Measurements from ENCODE around the gene C3. TPM values are rescaled to one million over a fixed set of nuclear protein-coding genes. Genes with fewer than 3 reads are reported as not detected.
A peak's percentile ranks its signal among the peaks of the same experiment; 100 is the strongest.
"Not testable (repeated sequence)": the region's sequence is repeated elsewhere in the genome, so short reads cannot be mapped to it uniquely, and the experiment has no call there.

Gene C3
- total RNA-seq, 2 donors from 2014 or later = 0.35 TPM; not detected in 1

DNA sequence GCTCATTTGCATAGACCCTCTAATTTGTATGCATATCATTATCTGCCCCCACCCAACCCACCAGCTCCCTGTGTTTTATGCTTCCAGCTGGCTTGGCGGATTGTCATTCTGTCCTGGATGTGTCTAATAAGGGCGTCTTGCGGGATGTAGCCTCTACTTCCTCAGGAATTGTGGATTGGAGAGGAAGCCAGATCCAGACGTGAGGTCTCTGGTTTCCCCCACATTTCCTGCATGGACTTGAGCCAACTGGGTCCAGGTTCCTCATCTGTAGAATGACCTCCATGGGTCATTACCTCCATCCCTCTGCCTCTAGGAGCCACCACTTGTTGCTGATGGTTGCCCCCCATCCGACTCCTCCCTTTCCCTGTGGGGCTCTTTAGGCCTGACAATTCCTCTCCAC is 57.7 kb downstream of the C3 start:
- DNase-seq (no peak), ATAC-seq (no peak)
- Mint-ChIP-seq H3K4me1 (peaks cover 35% of the 10 kb centered on the region), H3K27ac (no peak overlapping the region), H3K36me3 (ENCODE audit: low read depth) (peaks cover 6% of the 10 kb centered on the region), H3K27me3 (no peaks in the 10 kb centered on the region), H3K4me3 (no peak overlapping the region)
- no peaks in the 10 kb centered on the region for H3K9me3 ChIP-seq (ENCODE audit: control insufficient read depth, low read length, poor library complexity, severe bottlenecking)

GRCh38 chr19:6661509-6662244 is 58.8 kb downstream of the C3 start:
- H3K27me3 Mint-ChIP-seq; H3K36me3 Mint-ChIP-seq (ENCODE audit: low read depth); H3K9me3 ChIP-seq (ENCODE audit: control insufficient read depth, low read length, poor library complexity, severe bottlenecking); H3K27ac Mint-ChIP-seq: not testable (repeated sequence)
- ATAC-seq = peak; percentile 92
- Mint-ChIP-seq H3K4me1 (peaks cover 29% of the 10 kb centered on the region), H3K4me3 (peak overlapping the region; percentile 67)
- peak in 2 of 3 donors; percentile 33 to 54 for DNase-seq

GRCh38 chr19:6660930-6661329 is 59.5 kb downstream of the C3 start:
- no peaks in the 10 kb centered on the region for H3K9me3 ChIP-seq (ENCODE audit: control insufficient read depth, low read length, poor library complexity, severe bottlenecking)
- Mint-ChIP-seq H3K27me3 (no peaks in the 10 kb centered on the region), H3K27ac (no peak overlapping the region), H3K4me3 (no peak overlapping the region), H3K36me3 (ENCODE audit: low read depth) (peaks cover 8% of the 10 kb centered on the region), H3K4me1 (peaks cover 32% of the 10 kb centered on the region)
- no peak for ATAC-seq
- DNase-seq = no peak

DNA sequence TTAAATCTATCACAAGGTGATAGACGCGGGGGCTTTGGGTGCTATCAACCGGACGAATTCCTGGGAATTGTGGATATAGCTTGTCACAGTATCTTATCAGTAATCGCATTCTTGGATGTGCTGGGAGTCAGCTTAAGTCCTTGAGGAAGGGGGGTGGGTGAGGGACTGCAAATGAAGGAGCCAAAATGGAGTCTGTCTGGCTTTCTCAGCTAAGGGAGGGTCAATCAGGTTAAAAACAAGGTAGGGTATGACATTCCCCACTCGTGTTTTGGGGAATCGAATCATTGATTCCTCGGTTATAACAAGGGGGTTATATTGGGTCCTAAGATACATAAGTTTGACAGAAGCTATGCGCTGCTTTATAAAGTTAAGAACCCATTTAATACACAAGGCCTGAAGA is 64.1 kb downstream of the C3 start:
- H3K4me3 Mint-ChIP-seq; DNase-seq; ATAC-seq; H3K9me3 ChIP-seq (ENCODE audit: control insufficient read depth, low read length, poor library complexity, severe bottlenecking); H3K36me3 Mint-ChIP-seq (ENCODE audit: low read depth); H3K27me3 Mint-ChIP-seq: not testable (repeated sequence)
- Mint-ChIP-seq H3K4me1 (peaks cover 47% of the 10 kb centered on the region), H3K27ac (peak overlapping the region; percentile 89)

DNA sequence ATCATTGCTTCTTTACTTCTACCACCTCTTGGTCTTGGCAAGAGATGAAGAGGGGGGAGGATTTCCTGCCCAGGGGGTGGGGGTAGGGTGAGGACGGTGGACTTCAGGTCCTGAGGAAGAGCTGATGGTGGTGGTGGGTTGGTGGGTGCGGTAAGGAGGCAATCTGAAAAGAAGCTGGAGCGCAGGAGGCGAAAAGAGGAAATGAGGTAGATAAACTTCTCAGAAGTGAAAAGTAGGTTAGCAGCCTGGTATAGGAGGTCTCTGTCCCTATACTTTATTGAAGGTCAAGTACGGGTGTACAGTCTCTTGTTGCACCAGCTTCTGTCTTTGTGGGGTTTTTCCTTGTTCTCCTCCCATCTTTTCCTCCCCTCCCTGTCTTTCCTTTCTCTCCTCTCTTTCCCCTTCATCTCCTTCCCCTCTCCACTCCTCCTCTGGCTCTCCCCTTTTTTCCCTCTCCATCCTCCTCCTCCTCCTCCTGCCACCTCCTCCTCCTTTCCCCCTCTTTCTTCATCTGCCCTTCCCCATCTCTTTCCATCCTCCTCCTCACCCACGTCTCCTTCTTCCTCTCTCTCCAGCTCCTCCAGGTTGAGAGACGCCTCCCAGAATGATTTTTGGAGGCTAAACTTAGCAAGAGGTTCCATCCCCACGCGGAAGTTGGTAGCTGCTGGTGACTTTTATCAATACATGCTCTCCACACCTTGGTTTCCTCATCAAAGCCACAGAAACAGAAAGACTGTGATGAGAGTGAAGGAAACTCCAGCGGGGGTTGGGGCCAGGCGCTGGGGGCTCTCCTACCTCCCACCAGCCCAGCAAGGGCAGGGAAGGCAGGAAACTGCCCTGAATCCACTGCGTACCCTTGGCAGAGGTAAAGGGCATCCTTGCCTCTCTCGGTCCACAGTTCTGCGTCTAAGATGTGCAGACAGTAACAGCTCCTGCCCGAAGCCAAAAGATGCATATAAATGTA is 65.8 kb downstream of the C3 start:
- Mint-ChIP-seq H3K27ac (peak overlapping the region; percentile 97), H3K4me1 (peaks cover 41% of the 10 kb centered on the region), H3K27me3 (no peaks in the 10 kb centered on the region), H3K4me3 (peak overlapping the region; percentile 95), H3K36me3 (ENCODE audit: low read depth) (peaks cover 8% of the 10 kb centered on the region)
- DNase-seq (no peak), ATAC-seq (peak; percentile 79)
- H3K9me3 ChIP-seq (ENCODE audit: control insufficient read depth, low read length, poor library complexity, severe bottlenecking) = no peaks in the 10 kb centered on the region

DNA sequence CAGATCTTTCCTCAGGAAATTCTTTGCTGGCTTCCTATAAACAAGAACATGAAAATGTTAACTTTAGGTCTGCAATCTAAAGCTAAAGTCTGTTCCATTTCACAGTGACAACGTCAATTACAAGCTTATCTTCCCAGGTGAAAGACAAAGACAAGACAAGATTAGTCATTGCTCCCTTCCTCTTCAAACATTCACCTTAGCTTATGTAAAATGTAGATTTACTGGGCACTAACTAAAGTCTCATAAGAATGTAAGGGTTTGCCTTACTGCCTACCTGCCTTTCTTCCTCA is 67.7 kb downstream of the C3 start:
- Mint-ChIP-seq H3K4me3 (peak overlapping the region; percentile 67), H3K36me3 (ENCODE audit: low read depth) (peaks cover 2% of the 10 kb centered on the region), H3K27me3 (no peaks in the 10 kb centered on the region), H3K4me1 (peaks cover 35% of the 10 kb centered on the region), H3K27ac (peak overlapping the region; percentile 97)
- DNase-seq = no peak
- no peaks in the 10 kb centered on the region for H3K9me3 ChIP-seq (ENCODE audit: control insufficient read depth, low read length, poor library complexity, severe bottlenecking)
- no peak for ATAC-seq

DNA sequence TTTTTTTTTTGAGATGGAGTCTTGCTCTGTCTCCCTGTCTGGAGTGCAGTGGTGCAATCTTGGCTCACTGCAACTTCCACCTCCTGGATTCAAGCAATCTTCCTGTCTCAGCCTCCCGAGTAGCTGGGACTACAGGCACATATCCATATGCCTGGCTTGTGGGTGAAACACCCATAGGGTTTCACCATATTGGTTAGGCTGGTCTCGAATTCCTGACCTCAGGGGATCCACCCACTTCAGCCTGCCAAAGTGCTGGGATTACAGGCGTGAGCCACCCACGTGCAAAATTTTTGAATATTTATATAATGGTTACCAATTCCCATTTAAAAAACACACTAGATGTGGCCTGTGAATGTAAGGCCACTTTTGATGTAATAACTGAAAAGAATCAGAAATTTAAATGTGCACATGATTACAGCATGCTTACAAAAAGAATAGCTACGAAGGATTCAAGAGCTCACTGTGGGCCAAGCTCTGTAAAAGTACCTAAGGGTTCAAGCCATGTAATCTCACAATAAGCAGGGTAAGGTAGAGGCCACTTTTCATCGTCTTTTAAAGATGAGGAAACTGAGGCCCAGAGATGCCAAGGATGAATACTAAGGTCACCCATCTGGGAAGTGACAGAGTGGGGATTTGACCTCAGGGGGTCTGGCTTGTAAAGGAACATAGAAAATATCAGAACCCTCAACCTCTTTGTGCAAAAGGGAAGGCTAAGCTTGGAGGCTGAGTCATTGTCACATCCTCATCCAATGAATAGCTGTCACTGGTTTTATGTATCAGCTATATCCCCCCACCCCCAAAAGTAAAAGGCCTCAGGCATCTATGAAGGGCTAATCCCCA is 68.3 kb downstream of the C3 start:
- no peak for DNase-seq
- peak overlapping the region; percentile 78 for H3K27ac Mint-ChIP-seq
- H3K27me3 Mint-ChIP-seq = no peaks in the 10 kb centered on the region
- H3K4me3 Mint-ChIP-seq = no peak overlapping the region
- peaks cover 35% of the 10 kb centered on the region for H3K4me1 Mint-ChIP-seq
- no peaks in the 10 kb centered on the region for H3K36me3 Mint-ChIP-seq (ENCODE audit: low read depth)
- H3K9me3 ChIP-seq (ENCODE audit: control insufficient read depth, low read length, poor library complexity, severe bottlenecking) = no peaks in the 10 kb centered on the region
- no peak for ATAC-seq

- peaks cover 26% of the 10 kb centered on the region for H3K4me1 Mint-ChIP-seq
- no peak for ATAC-seq
- H3K27me3 Mint-ChIP-seq = no peaks in the 10 kb centered on the region
- no peak for DNase-seq
- no peak overlapping the region for H3K4me3 Mint-ChIP-seq
- H3K27ac Mint-ChIP-seq = no peak overlapping the region
- no peaks in the 10 kb centered on the region for H3K9me3 ChIP-seq (ENCODE audit: control insufficient read depth, low read length, poor library complexity, severe bottlenecking)
- H3K36me3 Mint-ChIP-seq (ENCODE audit: low read depth) = no peaks in the 10 kb centered on the region
Observed at GRCh38 chr19:6649185-6649584, 71.3 kb downstream of the C3 start.

- H3K4me3 Mint-ChIP-seq = no peak overlapping the region
- ATAC-seq (no peak), DNase-seq (no peak)
- H3K27me3 Mint-ChIP-seq = no peaks in the 10 kb centered on the region
- H3K27ac Mint-ChIP-seq = peak overlapping the region; percentile 14
- H3K4me1 Mint-ChIP-seq = peaks cover 20% of the 10 kb centered on the region
- H3K9me3 ChIP-seq (ENCODE audit: control insufficient read depth, low read length, poor library complexity, severe bottlenecking) = no peaks in the 10 kb centered on the region
- H3K36me3 Mint-ChIP-seq (ENCODE audit: low read depth) = no peaks in the 10 kb centered on the region
Observed at GRCh38 chr19:6648141-6648715, 72.2 kb downstream of the C3 start.

DNA sequence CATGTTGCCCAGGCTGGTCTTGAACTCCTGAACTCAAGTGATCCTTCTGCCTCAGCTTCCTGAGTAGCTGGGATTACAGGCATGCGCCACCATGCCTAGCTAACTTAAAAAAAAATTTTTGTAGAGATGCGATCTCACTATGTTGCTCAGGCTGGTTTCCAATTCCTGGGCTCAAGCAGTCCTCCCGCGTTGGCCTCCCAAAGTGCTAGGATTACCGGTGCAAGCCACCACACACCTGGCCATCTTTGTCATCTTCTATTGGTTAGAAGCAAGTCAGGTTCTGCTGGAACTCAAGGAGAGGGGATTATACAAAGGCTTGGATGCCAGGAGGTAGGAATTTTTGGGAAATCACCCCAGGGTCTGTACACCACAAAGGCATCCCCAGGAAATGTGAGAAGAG is 75.7 kb downstream of the C3 start:
- peak overlapping the region; percentile 4 for H3K27ac Mint-ChIP-seq
- ATAC-seq = no peak

DNA sequence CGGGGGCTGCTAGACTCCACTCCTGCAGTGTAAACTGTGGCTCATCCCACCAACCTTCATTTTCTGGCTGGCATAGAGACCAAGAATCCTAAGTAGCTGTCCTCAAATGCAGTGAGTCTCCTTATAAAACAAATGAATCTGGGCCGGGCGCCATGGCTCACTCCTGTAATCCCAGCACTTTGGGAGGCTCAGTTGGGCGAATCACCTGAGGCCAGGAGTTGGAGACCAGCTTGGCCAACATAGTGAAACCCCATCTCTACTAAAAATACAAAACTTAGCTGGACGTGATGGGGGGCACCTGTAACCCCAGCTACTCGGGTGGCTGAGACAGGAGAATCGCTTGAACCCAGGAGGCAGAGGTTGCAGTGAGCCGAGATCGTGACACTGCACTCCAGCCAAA is 80.1 kb downstream of the C3 start:
- peaks cover 20% of the 10 kb centered on the region for H3K4me1 Mint-ChIP-seq
- H3K36me3 Mint-ChIP-seq (ENCODE audit: low read depth); H3K27me3 Mint-ChIP-seq; H3K4me3 Mint-ChIP-seq; H3K9me3 ChIP-seq (ENCODE audit: control insufficient read depth, low read length, poor library complexity, severe bottlenecking); DNase-seq; ATAC-seq: not testable (repeated sequence)
- H3K27ac Mint-ChIP-seq = peak overlapping the region; percentile 79

More for the DNA sequence above, 75.7 kb downstream of the C3 start:
- Mint-ChIP-seq H3K27me3 (no peaks in the 10 kb centered on the region), H3K36me3 (ENCODE audit: low read depth) (no peaks in the 10 kb centered on the region), H3K4me3 (no peak overlapping the region), H3K4me1 (peaks cover 22% of the 10 kb centered on the region)
- DNase-seq = no peak
- no peaks in the 10 kb centered on the region for H3K9me3 ChIP-seq (ENCODE audit: control insufficient read depth, low read length, poor library complexity, severe bottlenecking)

GRCh38 chr19:6639439-6639838 is 81.0 kb downstream of the C3 start:
- ATAC-seq = no peak
- H3K4me3 Mint-ChIP-seq = no peak overlapping the region
- no peaks in the 10 kb centered on the region for H3K27me3 Mint-ChIP-seq
- no peaks in the 10 kb centered on the region for H3K36me3 Mint-ChIP-seq (ENCODE audit: low read depth)
- H3K9me3 ChIP-seq (ENCODE audit: control insufficient read depth, low read length, poor library complexity, severe bottlenecking) = no peaks in the 10 kb centered on the region
- peaks cover 18% of the 10 kb centered on the region for H3K4me1 Mint-ChIP-seq
- peak overlapping the region; percentile 79 for H3K27ac Mint-ChIP-seq
- DNase-seq = no peak

GRCh38 chr19:6633456-6633813 is 87.0 kb downstream of the C3 start:
- H3K27ac Mint-ChIP-seq = peak overlapping the region; percentile 49
- not testable (repeated sequence) for DNase-seq, ATAC-seq

More at GRCh38 chr19:6633456-6633813, 87.0 kb downstream of the C3 start:
- not testable (repeated sequence) for H3K9me3 ChIP-seq (ENCODE audit: control insufficient read depth, low read length, poor library complexity, severe bottlenecking); H3K27me3 Mint-ChIP-seq; H3K36me3 Mint-ChIP-seq (ENCODE audit: low read depth); H3K4me3 Mint-ChIP-seq
- H3K4me1 Mint-ChIP-seq = peaks cover 15% of the 10 kb centered on the region
